Measurements from ENCODE around the gene P2RY2.

DNA sequence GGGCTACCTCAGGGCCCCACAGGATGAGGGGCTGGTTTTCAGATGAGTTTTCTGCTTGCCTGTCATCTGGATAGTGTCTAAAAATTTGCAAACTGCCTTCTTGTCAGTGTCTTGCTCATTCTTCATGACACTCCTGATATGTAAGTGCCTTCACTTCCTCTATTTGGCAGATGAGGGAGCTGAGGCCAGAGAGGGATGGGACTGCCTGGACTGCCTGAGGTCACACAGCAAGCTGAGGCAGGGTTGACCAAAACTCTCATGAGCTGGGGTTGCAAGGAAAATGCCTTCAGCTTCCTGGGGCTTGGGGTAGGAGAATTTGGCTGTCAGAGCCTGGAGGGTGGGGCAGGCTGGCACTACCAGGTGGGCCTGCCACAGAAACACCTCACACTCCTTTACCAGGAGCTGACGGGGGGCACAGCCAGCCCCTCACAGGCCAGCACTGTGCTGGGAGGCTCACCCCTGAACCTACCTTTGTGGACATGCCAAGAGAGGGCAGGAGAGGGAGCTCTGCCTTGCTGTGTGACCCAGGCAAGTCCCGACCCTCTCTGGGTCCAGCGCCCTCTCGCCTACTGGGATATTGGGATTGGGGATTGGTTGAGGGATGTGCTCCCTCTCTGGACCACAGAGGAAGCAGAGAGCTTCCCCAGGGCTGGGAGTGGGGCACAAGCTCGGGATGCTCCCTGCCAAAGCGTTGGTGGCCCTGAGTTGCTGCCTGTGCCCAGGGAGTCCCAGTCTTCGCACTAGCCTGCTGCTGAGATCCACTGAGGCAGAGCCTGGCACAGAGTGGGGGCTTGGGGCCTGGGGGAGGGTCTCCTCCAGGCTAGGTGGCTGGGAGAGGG, 52.2 kb downstream of the P2RY2 start:
- TF ChIP-seq YY1 (IDR thresholded peaks at IDR 0.05; ENCODE audit: insufficient read depth, insufficient read length), result no peak
- no peak for TF ChIP-seq SUZ12 (IDR thresholded peaks at IDR 0.05; ENCODE audit: extremely low read depth, insufficient read depth, insufficient read length)
- no peak for TF ChIP-seq ZNF274 (IDR thresholded peaks at IDR 0.05; ENCODE audit: low read depth, low read length)
